Measurements from ENCODE around the gene IL6ST.

IL6ST gene

DNA sequence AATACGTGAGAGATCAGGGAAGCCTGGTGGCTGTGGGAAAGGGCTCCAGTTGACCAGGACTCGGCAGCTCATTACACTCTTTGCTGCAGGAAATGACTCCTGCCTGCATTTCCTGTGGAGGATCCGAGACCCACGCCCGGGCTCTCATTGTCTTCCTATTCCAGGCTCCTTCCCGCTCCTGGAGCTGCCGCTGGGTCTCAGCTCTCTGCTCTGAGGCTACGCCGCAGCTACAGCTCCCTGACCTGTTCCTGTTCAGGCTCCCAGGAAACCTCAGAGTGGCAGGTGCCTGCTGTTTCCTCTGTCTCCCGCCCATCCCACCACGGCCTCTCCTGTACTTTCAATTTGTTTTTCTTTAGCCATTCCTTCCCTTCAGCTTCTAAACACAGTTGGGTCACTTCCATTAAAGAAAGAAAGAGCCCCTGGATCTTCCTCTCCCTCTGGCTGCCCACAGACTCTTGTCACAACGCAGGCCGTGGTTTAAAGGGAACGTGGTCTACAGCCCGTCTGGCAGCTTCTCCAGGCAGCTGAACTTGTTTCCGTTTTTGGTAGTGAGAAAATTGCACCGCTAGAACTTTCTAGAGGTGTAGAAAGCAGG is 71.5 kb downstream of the IL6ST start:
- Histone ChIP-seq H3K9ac (ENCODE audit: low read length) (peak overlapping the region; percentile 49), H3K4me2 (ENCODE audit: low read length) (peak overlapping the region; percentile 86), H3K4me1 (ENCODE audit: low read length) (peaks cover 30% of the 10 kb centered on the region), H3K27ac (ENCODE audit: low read length) (no peak overlapping the region), H3K27me3 (ENCODE audit: low read depth, low read length) (no peaks in the 10 kb centered on the region), H2AFZ (ENCODE audit: low read depth, low read length) (peak overlapping the region; percentile 95), H3K36me3 (replicated peaks; ENCODE audit: low read depth, low read length) (no peaks in the 10 kb centered on the region), H3K9me3 (ENCODE audit: insufficient read depth, low read length) (no peaks in the 10 kb centered on the region), H3K4me3 (ENCODE audit: low read length) (peak overlapping the region; percentile 74), H4K20me1 (ENCODE audit: insufficient read depth, low read length) (no peaks in the 10 kb centered on the region), H3K79me2 (ENCODE audit: low read length) (no peaks in the 10 kb centered on the region)
- TF ChIP-seq, protein P1, sequence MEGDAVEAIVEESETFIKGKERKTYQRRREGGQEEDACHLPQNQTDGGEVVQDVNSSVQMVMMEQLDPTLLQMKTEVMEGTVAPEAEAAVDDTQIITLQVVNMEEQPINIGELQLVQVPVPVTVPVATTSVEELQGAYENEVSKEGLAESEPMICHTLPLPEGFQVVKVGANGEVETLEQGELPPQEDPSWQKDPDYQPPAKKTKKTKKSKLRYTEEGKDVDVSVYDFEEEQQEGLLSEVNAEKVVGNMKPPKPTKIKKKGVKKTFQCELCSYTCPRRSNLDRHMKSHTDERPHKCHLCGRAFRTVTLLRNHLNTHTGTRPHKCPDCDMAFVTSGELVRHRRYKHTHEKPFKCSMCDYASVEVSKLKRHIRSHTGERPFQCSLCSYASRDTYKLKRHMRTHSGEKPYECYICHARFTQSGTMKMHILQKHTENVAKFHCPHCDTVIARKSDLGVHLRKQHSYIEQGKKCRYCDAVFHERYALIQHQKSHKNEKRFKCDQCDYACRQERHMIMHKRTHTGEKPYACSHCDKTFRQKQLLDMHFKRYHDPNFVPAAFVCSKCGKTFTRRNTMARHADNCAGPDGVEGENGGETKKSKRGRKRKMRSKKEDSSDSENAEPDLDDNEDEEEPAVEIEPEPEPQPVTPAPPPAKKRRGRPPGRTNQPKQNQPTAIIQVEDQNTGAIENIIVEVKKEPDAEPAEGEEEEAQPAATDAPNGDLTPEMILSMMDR (IDR thresholded peaks at IDR 0.05; ENCODE audit: low read depth, low read length), result no peak
- TF ChIP-seq EZH2phosphoT487 (IDR thresholded peaks at IDR 0.05; ENCODE audit: low read depth), result no peak

- TF ChIP-seq EZH2phosphoT487 (IDR thresholded peaks at IDR 0.05; ENCODE audit: low read depth), result no peak
- TF ChIP-seq, protein P1 (IDR thresholded peaks at IDR 0.05; ENCODE audit: low read depth, low read length), result no peak
- H3K79me2 ChIP-seq (ENCODE audit: low read length), result no peaks in the 10 kb centered on the region
- no peaks in the 10 kb centered on the region for H3K27me3 ChIP-seq (ENCODE audit: low read depth, low read length)
- no peak overlapping the region for H2AFZ ChIP-seq (ENCODE audit: low read depth, low read length)
- peaks cover 30% of the 10 kb centered on the region for H3K4me1 ChIP-seq (ENCODE audit: low read length)
- H3K4me3 ChIP-seq (ENCODE audit: low read length), result no peak overlapping the region
- H3K27ac ChIP-seq (ENCODE audit: low read length), result no peak overlapping the region
- H4K20me1 ChIP-seq (ENCODE audit: insufficient read depth, low read length), result no peaks in the 10 kb centered on the region
- no peaks in the 10 kb centered on the region for H3K9me3 ChIP-seq (ENCODE audit: insufficient read depth, low read length)
- no peak overlapping the region for H3K9ac ChIP-seq (ENCODE audit: low read length)
- no peaks in the 10 kb centered on the region for H3K36me3 ChIP-seq (replicated peaks; ENCODE audit: low read depth, low read length)
- H3K4me2 ChIP-seq (ENCODE audit: low read length), result no peak overlapping the region
These were observed 73.1 kb downstream of the IL6ST start for GRCh38 chr5:55921617-55922016.

DNA sequence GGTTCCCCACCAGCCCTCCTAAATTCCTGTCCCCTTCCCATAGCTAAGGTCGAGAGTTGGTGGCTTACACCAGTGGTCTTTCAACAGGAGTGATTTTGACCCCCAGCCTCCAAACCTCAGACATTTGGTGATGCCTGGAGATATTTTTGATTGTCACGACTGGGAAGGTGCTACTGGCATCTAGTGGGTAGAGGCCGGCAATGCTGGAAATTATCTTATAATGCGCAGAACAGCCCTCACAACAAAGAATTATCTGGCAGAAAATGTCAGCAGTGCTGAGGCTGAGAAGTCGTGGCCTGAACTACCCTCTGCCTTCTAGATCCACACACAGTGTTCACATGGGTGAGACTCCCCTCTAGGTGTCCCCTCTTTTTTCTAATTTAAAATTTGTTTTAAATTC is 74.0 kb downstream of the IL6ST start:
- Histone ChIP-seq H3K27me3 (ENCODE audit: low read depth, low read length) (no peaks in the 10 kb centered on the region), H3K27ac (ENCODE audit: low read length) (no peak overlapping the region)
- TF ChIP-seq, protein P1 (IDR thresholded peaks at IDR 0.05; ENCODE audit: low read depth, low read length), result peak; percentile 54
- no peak for TF ChIP-seq EZH2phosphoT487 (IDR thresholded peaks at IDR 0.05; ENCODE audit: low read depth)

GRCh38 chr5:55919625-55920024 is 75.1 kb downstream of the IL6ST start:
- Histone ChIP-seq H3K4me2 (ENCODE audit: low read length) (peak overlapping the region; percentile 69), H3K36me3 (replicated peaks; ENCODE audit: low read depth, low read length) (no peaks in the 10 kb centered on the region), H3K27me3 (ENCODE audit: low read depth, low read length) (no peaks in the 10 kb centered on the region), H4K20me1 (ENCODE audit: insufficient read depth, low read length) (no peaks in the 10 kb centered on the region), H3K9me3 (ENCODE audit: insufficient read depth, low read length) (no peaks in the 10 kb centered on the region), H3K4me3 (ENCODE audit: low read length) (peak overlapping the region; percentile 14; the same call in 1 of the 2 replicates), H3K27ac (ENCODE audit: low read length) (no peak overlapping the region), H3K4me1 (ENCODE audit: low read length) (peaks cover 34% of the 10 kb centered on the region), H2AFZ (ENCODE audit: low read depth, low read length) (peak overlapping the region; percentile 25; the same call in 1 of the 2 replicates), H3K79me2 (ENCODE audit: low read length) (no peaks in the 10 kb centered on the region), H3K9ac (ENCODE audit: low read length) (no peak overlapping the region)
- TF ChIP-seq, protein P1 (IDR thresholded peaks at IDR 0.05; ENCODE audit: low read depth, low read length), result no peak
- no peak for TF ChIP-seq EZH2phosphoT487 (IDR thresholded peaks at IDR 0.05; ENCODE audit: low read depth)

More for the DNA sequence above, 74.0 kb downstream of the IL6ST start:
- Histone ChIP-seq H3K4me3 (ENCODE audit: low read length) (no peak overlapping the region), H3K9me3 (ENCODE audit: insufficient read depth, low read length) (no peaks in the 10 kb centered on the region), H3K79me2 (ENCODE audit: low read length) (no peaks in the 10 kb centered on the region), H3K9ac (ENCODE audit: low read length) (no peak overlapping the region), H3K4me2 (ENCODE audit: low read length) (no peak overlapping the region), H4K20me1 (ENCODE audit: insufficient read depth, low read length) (no peaks in the 10 kb centered on the region), H3K36me3 (replicated peaks; ENCODE audit: low read depth, low read length) (no peaks in the 10 kb centered on the region), H3K4me1 (ENCODE audit: low read length) (peaks cover 30% of the 10 kb centered on the region), H2AFZ (ENCODE audit: low read depth, low read length) (no peak overlapping the region)
